Activated naive CD8-positive, alpha-beta T cell treated with anti-CD3 and anti-CD28 coated beads, Interleukin-2, amount 50 U/mL, for 24 hours (primary cell): ENCODE data around the gene TMEM60.

Source experiments
- ATAC-seq: fragments of 150-1000 bp; cut with Tn5 transposase; one replicate; pipeline ENCODE4 v1.10.0; 2021
- DNase-seq: peaks from one replicate; pipeline ENCODE4 v3.0.0; 2021
- H3K27ac Mint-ChIP-seq: one replicate; pipeline ENCODE4 v1.8.0; 2021; ENCODE audit warnings: mild to moderate bottlenecking, mixed read lengths
- H3K27me3 Mint-ChIP-seq: one replicate; pipeline ENCODE4 v1.8.0; 2021; ENCODE audit warnings: mixed read lengths
- H3K36me3 Mint-ChIP-seq: one replicate; pipeline ENCODE4 v1.8.0; 2021; ENCODE audit warnings: low read depth, mixed read lengths
- H3K4me1 Mint-ChIP-seq: one replicate; pipeline ENCODE4 v1.8.0; 2021; ENCODE audit warnings: mixed read lengths
- H3K4me3 Mint-ChIP-seq: one replicate; pipeline ENCODE4 v1.8.0; 2021; ENCODE audit warnings: mild to moderate bottlenecking, moderate library complexity, mixed read lengths
- H3K9me3 Mint-ChIP-seq: one replicate; pipeline ENCODE4 v1.8.0; 2021; ENCODE audit warnings: mixed read lengths

TMEM60 gene

DNA sequence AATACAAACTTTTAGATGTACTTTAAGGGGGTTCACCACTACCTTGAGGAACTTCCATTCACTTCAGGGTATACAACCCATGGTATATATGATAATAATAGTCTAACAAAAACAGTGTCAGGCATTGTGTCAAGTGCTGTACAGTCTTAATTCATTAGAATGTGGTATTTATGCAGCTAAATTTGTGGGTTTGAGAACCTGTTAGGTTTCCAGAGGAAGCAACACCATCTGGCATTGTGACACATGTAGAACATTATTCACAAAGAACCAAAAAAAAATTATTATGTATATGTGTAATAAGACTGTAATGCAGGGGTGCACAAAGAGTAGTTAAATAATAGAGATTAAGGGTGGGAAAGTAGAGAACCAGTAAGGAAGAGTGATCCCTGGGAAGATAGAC is 26.3 kb downstream of the TMEM60 start:
- ATAC-seq (no peak), DNase-seq (no peak)
- Mint-ChIP-seq H3K36me3 (peaks cover 36% of the 10 kb centered on the region), H3K4me3 (no peak overlapping the region), H3K27me3 (no peaks in the 10 kb centered on the region), H3K27ac (no peak overlapping the region), H3K9me3 (no peaks in the 10 kb centered on the region), H3K4me1 (no peaks in the 10 kb centered on the region)

DNA sequence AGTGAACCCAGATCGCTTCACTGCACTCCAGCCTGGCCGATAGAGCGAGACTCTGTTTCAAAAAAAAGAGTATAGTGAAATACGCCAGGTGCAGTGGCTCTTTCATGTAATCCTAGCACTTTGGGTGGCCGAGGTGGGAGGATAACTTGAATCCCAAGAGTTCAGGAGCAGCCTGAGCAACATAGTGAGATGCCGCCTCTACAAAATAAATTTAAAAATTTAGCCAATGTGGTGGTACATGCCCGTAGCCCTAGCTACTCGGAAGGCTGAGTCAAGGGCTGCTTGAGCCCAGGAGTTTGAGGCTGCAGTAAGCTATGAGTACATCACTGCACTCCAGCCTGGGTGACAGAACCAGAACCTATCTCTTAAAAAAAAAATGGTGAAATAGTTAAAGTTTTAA is 27.9 kb downstream of the TMEM60 start:
- no peaks in the 10 kb centered on the region for H3K9me3 Mint-ChIP-seq
- H3K36me3 Mint-ChIP-seq = peaks cover 27% of the 10 kb centered on the region
- H3K4me1 Mint-ChIP-seq = peaks cover 5% of the 10 kb centered on the region
- no peak for ATAC-seq
- no peaks in the 10 kb centered on the region for H3K27me3 Mint-ChIP-seq
- DNase-seq = no peak
- H3K4me3 Mint-ChIP-seq = no peak overlapping the region
- no peak overlapping the region for H3K27ac Mint-ChIP-seq

DNA sequence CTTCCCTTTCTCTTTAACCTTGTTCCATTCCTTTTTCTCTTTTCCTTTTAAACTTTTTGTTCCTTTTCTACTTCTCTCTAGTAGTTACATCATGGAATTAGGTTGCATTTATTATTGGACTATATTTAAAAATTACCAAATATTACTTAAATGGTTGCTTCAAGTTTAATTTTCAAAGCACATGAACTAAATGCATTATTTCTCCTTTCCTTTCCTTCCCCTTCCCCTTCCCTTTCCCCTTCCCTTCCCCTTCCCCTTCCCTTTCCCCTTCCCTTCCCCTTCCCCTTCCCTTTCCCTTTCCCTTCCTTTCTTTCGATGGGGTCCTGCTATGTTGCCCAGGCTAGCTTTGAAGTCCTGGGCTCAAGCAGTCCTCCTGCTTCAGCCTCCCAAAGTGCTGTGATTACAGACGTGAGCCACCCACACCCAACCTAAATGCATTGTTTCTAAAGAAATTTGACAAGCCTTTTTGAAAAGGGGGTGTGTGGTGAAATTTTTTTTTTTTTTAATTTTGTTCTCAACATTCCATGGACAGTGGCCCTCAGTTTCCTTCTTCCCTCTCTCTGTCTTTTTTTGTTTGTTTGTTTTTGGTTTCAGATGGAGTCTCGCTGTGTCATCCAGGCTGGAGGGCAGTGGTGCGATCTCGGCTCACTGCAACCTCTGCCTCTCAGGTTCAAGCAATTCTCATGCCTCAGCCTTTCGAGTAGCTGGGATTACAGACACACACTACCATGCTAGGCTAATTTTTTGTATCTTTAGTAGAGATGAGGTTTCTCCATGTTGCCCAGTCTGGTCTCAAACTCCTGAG is 31.2 kb downstream of the TMEM60 start:
- Mint-ChIP-seq H3K4me1 (peaks cover 17% of the 10 kb centered on the region), H3K27ac (no peak overlapping the region), H3K9me3 (no peaks in the 10 kb centered on the region), H3K27me3 (no peaks in the 10 kb centered on the region), H3K36me3 (peaks cover 14% of the 10 kb centered on the region), H3K4me3 (no peak overlapping the region)
- DNase-seq (no peak), ATAC-seq (no peak)

DNA sequence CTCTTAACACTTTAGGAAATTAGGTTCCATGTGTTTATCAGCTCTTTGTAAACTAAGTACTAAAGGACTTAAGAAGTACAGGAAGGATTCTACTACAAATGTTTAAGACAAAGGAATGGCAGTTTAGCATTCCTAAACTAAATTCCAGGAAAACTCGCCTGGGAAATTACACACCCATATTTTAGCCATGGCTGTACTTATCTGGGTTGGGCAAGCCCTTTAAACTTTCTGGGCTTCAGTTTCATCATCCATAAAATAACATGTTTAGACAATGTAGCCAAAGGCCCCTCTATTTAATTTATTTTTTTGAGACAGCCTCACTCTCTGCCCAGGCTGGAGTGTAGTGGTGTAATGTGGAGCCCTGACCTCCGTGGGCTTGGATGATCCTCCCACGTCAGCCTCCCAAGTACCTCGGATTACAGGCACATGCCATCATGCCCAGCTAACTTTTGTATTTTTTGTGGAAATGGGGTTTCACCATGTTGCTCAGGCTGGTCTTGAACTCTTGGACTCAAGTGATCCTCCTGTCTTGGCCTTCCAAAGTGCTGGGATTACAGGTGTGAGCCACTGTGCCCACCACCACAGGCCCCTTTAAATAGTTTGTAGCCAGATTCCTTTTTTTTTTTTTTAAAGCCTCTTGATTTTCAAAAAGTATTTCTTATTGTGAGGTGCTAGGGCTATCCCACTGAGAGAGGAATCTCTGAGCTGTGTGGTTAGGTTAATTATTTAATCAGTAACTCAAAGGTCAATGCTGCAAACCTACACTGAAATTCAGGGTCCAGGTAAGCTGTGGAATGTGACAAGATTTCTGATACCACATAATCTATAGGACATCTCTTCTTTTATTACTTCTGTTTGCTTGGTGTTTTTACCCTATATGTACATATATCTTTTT is 32.1 kb downstream of the TMEM60 start:
- H3K9me3 Mint-ChIP-seq = no peaks in the 10 kb centered on the region
- peaks cover 14% of the 10 kb centered on the region for H3K36me3 Mint-ChIP-seq
- no peak overlapping the region for H3K4me3 Mint-ChIP-seq
- ATAC-seq (no peak), DNase-seq (no peak)
- peaks cover 21% of the 10 kb centered on the region for H3K4me1 Mint-ChIP-seq
- no peak overlapping the region for H3K27ac Mint-ChIP-seq
- H3K27me3 Mint-ChIP-seq = no peaks in the 10 kb centered on the region

DNA sequence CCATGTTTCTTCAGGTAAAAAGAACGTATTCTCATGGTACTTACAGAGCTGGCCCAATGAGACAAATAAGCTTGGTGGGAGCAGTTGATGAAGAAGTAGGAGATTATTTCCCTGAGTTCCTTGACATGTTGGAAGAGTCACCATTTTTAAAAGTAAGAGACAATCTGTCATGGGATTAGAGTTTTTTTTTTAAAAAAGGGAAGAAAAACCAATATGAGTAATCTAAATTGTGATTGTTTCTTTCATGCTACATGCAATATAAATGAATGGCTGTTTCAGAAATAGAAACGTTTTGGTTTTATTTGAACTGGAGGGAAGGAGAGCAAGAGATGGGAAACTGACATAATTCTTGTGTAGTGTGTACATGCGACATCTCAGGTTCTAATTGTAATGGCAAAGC is 32.8 kb downstream of the TMEM60 start:
- ATAC-seq = no peak
- Mint-ChIP-seq H3K27ac (no peak overlapping the region), H3K27me3 (no peaks in the 10 kb centered on the region), H3K4me1 (peaks cover 22% of the 10 kb centered on the region), H3K4me3 (no peak overlapping the region), H3K36me3 (peaks cover 12% of the 10 kb centered on the region), H3K9me3 (no peaks in the 10 kb centered on the region)
- no peak for DNase-seq

DNA sequence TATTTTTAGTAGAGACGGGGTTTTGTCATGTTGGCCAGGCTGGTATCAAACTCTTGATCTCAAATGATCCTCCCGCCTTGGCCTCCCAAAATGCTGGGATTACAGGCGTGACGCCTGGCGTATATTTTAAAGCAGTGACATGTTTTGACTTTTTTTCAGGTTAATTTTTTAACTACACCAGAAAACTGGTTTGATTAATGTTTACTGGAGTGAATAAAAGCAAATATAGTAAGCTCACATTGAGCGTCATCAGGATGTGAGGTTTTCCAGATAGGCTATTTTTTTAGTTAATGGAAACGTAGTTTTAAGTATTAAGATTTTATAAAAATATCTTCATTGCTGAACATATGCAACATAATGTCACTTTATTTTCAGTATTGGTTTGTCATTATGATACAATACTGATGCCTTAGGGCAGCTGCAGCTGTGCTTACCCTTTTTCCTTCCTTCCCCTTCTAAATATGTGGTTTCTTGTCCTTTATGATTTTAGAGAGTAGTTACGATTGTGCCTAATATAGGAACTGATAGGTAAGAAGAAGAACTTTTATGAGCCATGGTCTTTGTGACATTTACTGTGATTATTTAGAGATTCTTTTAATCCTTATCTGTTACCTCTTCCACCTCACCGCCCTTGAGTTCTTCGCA is 37.3 kb downstream of the TMEM60 start:
- peaks cover 6% of the 10 kb centered on the region for H3K36me3 Mint-ChIP-seq
- H3K4me3 Mint-ChIP-seq = no peak overlapping the region
- H3K4me1 Mint-ChIP-seq = peaks cover 33% of the 10 kb centered on the region

DNA sequence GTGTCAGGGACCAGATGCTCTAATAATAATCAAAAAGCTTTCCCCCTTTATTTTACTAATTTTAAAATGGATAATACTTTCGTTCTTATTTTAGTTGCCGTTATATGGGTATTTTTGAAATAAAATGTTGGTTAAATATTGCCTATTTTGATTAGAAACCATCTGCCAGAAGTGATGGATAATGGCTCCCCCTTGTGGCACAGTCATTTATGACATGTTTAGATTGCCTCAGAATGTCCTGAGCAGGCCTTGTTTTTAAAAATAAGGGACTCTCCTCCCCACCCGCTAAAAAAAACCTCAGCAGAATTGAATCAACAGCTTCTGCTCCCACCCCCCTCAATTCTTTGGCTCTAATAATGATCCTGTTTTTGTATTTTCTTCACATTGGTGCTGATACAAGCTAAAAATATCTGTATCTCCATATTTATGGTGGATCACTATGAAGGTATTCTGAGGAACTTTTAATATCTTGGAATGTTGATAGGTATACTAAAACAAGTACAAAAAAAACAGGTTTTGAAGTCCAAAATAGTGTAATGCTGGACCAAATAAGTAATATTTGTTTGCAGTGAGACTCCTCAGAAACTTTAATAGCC is 38.8 kb downstream of the TMEM60 start:
- H3K27me3 Mint-ChIP-seq = no peaks in the 10 kb centered on the region
- no peak overlapping the region for H3K27ac Mint-ChIP-seq
- H3K4me3 Mint-ChIP-seq = no peak overlapping the region
- DNase-seq (peak; percentile 67), ATAC-seq (peak; percentile 62)
- H3K4me1 Mint-ChIP-seq = peaks cover 37% of the 10 kb centered on the region
- peaks cover 4% of the 10 kb centered on the region for H3K36me3 Mint-ChIP-seq
- no peaks in the 10 kb centered on the region for H3K9me3 Mint-ChIP-seq

More for the DNA sequence above, 37.3 kb downstream of the TMEM60 start:
- DNase-seq = no peak
- Mint-ChIP-seq H3K9me3 (no peaks in the 10 kb centered on the region), H3K27me3 (no peaks in the 10 kb centered on the region), H3K27ac (no peak overlapping the region)
- no peak for ATAC-seq

DNA sequence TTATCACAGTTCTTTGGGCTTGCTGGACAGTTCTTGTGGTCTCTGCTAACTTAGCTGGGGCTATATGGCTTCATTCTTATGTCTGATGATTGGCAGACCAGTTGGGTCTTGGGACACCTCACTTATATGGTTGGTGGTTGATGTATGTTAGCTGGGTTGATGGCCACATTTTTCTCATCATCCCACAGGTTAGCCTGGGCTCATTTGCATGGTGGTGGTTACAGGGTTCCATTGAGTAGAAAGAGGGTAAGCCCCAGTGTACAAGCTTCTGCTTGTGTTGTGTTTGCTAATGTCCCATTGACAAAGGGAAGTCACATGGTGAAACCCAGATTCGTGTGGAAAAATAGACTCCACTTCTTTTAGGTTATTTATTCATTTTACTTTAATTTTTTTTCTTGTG is 40.6 kb downstream of the TMEM60 start:
- H3K4me1 Mint-ChIP-seq = peaks cover 39% of the 10 kb centered on the region
- ATAC-seq = peak; percentile 93
- peak overlapping the region; percentile 62 for H3K27ac Mint-ChIP-seq
- no peaks in the 10 kb centered on the region for H3K9me3 Mint-ChIP-seq
- no peaks in the 10 kb centered on the region for H3K27me3 Mint-ChIP-seq
- H3K4me3 Mint-ChIP-seq = no peak overlapping the region
- DNase-seq = peak; percentile 23
- H3K36me3 Mint-ChIP-seq = peaks cover 5% of the 10 kb centered on the region

DNA sequence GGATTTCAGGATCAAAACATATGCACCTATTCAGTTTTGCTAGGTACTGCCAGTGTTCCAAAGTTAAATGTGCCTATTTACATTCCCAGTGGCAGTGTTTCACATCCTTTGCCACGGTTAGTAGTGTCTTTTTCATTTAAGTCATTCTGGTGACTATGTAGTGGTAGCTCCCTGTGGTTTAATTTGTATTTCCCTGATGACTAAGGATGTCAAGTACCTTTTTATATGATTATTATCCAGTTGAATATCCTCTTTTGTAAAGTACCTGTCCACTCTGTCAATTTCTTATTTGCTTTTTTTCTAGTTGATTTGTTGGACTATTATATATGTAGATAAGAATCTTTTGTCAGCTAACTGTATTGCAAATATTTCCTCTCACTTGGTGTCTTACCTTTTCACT is 45.1 kb downstream of the TMEM60 start:
- Mint-ChIP-seq H3K9me3 (no peaks in the 10 kb centered on the region), H3K4me3 (no peak overlapping the region), H3K4me1 (peaks cover 39% of the 10 kb centered on the region), H3K27ac (no peak overlapping the region), H3K27me3 (no peaks in the 10 kb centered on the region), H3K36me3 (peaks cover 15% of the 10 kb centered on the region)
- ATAC-seq (no peak), DNase-seq (no peak)

DNA sequence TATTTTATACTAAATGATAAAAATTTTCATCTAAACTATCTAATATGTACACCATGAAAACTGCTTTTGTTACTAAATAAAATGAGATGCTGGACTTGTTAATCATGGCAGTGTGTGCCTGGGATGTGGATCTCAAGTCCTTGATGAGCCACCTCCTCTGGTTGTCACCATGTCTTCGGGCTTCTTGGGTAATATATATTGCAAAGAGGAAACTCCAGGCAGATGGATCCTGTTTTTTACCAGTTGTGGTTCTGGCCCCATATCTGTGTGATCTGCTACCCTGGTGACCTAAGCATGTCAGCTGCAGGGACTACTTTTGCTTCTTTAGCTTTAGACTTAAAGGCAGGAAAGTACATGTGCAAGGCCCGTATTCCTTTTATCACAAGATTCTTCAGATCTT is 46.2 kb downstream of the TMEM60 start:
- Mint-ChIP-seq H3K27me3 (no peaks in the 10 kb centered on the region), H3K4me3 (no peak overlapping the region), H3K9me3 (no peaks in the 10 kb centered on the region), H3K36me3 (peaks cover 20% of the 10 kb centered on the region), H3K4me1 (peaks cover 35% of the 10 kb centered on the region), H3K27ac (no peak overlapping the region)
- DNase-seq (no peak), ATAC-seq (no peak)

DNA sequence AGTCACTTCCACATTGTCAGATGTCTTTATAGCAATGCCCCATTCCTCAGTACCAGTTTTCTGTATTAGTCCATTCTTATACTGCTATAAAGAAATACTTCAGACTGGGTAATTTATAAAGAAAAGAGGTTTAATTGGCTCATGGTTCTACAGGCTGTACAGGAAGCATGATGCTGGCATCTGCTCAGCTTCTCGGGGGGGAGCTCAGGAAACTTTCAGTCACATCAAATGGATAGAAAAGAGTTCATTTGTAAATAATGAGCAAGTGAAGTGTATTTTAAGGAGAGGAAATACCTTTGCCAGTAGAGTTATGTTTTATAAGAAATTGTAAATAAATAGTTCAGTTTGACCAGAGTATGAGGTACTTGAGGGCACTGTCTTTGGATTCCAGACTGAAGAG is 50.5 kb downstream of the TMEM60 start:
- ATAC-seq (no peak), DNase-seq (no peak)
- Mint-ChIP-seq H3K4me3 (no peak overlapping the region), H3K4me1 (peaks cover 21% of the 10 kb centered on the region), H3K36me3 (peaks cover 26% of the 10 kb centered on the region), H3K9me3 (no peaks in the 10 kb centered on the region), H3K27ac (peak overlapping the region; percentile 47), H3K27me3 (no peaks in the 10 kb centered on the region)

DNA sequence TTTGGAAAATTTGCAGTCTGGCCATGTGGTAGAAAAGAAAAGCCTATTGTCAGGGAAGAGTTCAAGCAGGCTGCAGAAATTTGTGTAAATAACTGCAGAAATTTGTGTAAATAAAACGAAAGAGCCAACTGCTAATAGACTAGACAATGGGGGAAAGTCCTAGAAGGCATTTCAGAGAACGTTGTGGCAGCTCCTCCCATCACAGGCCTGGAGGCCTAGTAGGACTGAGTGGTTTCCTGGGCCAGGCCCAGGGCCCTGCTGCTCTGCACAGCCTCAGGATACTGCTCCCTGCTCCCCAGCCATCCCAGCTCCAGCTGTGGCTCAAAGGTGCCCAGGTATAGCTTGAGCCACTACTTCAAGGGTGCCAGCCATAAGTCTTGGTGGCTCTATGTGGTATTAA is 51.1 kb downstream of the TMEM60 start:
- DNase-seq (no peak), ATAC-seq (no peak)
- no peaks in the 10 kb centered on the region for H3K9me3 Mint-ChIP-seq
- H3K36me3 Mint-ChIP-seq = peaks cover 26% of the 10 kb centered on the region
- no peaks in the 10 kb centered on the region for H3K27me3 Mint-ChIP-seq
- H3K4me1 Mint-ChIP-seq = peaks cover 15% of the 10 kb centered on the region
- no peak overlapping the region for H3K4me3 Mint-ChIP-seq
- H3K27ac Mint-ChIP-seq = no peak overlapping the region

DNA sequence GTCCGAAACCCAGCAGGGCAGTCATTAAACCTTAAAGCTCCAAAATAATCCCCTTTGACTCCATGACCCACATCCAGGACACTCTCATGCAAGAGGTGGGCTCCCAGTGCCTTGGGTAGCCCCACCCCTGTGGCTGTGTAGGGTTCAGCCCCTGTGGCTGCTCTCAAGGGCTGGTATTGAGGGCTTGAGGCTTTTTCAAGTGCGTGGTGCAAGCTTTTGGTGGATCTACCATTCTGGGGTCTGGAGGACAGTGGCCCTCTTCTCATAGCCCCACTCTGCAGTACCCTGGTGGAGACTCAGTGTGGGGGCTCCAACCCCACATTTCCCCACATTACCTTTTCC is 51.4 kb downstream of the TMEM60 start:
- no peak for DNase-seq
- Mint-ChIP-seq H3K4me1 (peaks cover 12% of the 10 kb centered on the region), H3K36me3 (peaks cover 27% of the 10 kb centered on the region), H3K9me3 (no peaks in the 10 kb centered on the region), H3K27ac (no peak overlapping the region), H3K27me3 (no peaks in the 10 kb centered on the region), H3K4me3 (no peak overlapping the region)
- ATAC-seq = no peak

DNA sequence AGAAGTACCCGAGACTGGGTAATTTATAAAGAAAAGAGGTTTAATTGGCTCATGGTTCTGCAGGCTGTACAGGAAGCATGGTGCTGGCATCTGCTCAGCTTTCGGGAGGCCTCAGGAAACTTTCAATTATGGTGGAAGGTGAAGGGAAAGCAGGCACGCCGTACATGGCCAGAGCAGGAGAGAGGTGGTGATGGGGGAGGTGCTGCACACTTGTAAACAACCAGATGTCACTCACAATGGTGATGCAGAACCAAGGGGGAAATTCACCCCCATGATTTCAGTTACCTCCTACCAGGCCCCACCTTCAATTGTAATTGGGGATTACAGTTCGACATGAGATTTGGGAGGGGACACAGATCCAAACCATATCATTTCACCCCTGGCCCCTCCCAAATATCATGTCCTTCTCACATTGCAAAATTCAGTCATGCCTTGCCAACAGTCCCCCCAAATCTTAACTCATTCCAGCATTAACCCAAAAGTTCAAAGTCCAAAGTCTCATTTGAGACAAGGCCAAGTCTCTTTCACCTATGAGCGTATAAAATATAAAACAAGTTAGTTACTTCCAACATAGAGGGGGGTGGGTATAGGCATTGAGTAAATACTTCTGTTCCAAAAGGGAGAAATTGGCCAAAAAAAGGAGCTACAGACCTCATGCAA is 51.9 kb downstream of the TMEM60 start:
- ATAC-seq (no peak), DNase-seq (no peak)
- peaks cover 10% of the 10 kb centered on the region for H3K4me1 Mint-ChIP-seq
- no peak overlapping the region for H3K27ac Mint-ChIP-seq
- no peak overlapping the region for H3K4me3 Mint-ChIP-seq
- peaks cover 28% of the 10 kb centered on the region for H3K36me3 Mint-ChIP-seq
- no peaks in the 10 kb centered on the region for H3K27me3 Mint-ChIP-seq
- no peaks in the 10 kb centered on the region for H3K9me3 Mint-ChIP-seq
